GM21381 (cell line): Measurements from ENCODE around the gene ZNF780B.

Experiments
- ATAC-seq: cut with Tn5 transposase; IDR thresholded peaks from one replicate; pipeline ENCODE4 v1.9.1; 2021; ENCODE audit warnings: mild to moderate bottlenecking, moderate library complexity; ENCODE audit not compliant: unreplicated experiment

The ZNF780B gene

GRCh38 chr19:39983695-39984300, 72.2 kb downstream of the ZNF780B start:
- no peak for ATAC-seq

GRCh38 chr19:39982883-39983282, 73.1 kb downstream of the ZNF780B start:
- no peak for ATAC-seq
